ENCODE results near the gene ZNF83. TPM values are rescaled to one million over a fixed set of nuclear protein-coding genes. Genes with fewer than 3 reads are reported as not detected.
"Not testable (repeated sequence)": the region's sequence is repeated elsewhere in the genome, so short reads cannot be mapped to it uniquely, and the experiment has no call there.

The ZNF83 gene
- total RNA-seq, 2 experiments from 2014 or later = 23.8 to 27.5 TPM

GRCh38 chr19:52601025-52601973 lies 36.9 kb downstream of the ZNF83 start:
- peak; percentile 97 for DNase-seq
- peak overlapping the region; percentile 86 for H3K4me3 Mint-ChIP-seq
- peak; percentile 98 for ATAC-seq
- intact Hi-C loops (cut with DNase I, micrococcal nuclease) = loop anchor here (1.0 to 5.0 kb wide), 10 partner anchors 31 to 354 kb away; partner anchors contain the start of genes ZNF701 (in 2 of the 2), ZNF808 (in 2 of the 2), ZNF83 (in 2 of the 2) and ZNF528 (in 1 of the 2)
- H3K27ac Mint-ChIP-seq = peak overlapping the region; percentile 83
- peaks cover 36% of the 10 kb centered on the region for H3K9me3 Mint-ChIP-seq (ENCODE audit: low read depth)
- H3K4me1 Mint-ChIP-seq = peaks cover 26% of the 10 kb centered on the region
- H3K27me3 Mint-ChIP-seq = no peaks in the 10 kb centered on the region
- ChIA-PET CTCF (no interaction called here), POLR2A (no interaction called here)
- H3K36me3 Mint-ChIP-seq (ENCODE audit: low read depth) = peaks cover 60% of the 10 kb centered on the region

- H3K4me1 Mint-ChIP-seq = peaks cover 24% of the 10 kb centered on the region
- no peak overlapping the region for H3K27ac Mint-ChIP-seq
- ATAC-seq (peak; percentile 39), DNase-seq (peak; percentile 41)
- ChIA-PET CTCF (no interaction called here), POLR2A (no interaction called here)
- H3K9me3 Mint-ChIP-seq (ENCODE audit: low read depth) = peaks cover 38% of the 10 kb centered on the region
- peak overlapping the region; percentile 86 for H3K4me3 Mint-ChIP-seq
- no peaks in the 10 kb centered on the region for H3K27me3 Mint-ChIP-seq
- intact Hi-C loops (cut with DNase I, micrococcal nuclease) = loop anchor here (1.0 to 5.0 kb wide), 10 partner anchors 30 to 353 kb away; partner anchors contain the start of genes ZNF701 (in 2 of the 2), ZNF808 (in 2 of the 2), ZNF83 (in 2 of the 2) and ZNF528 (in 1 of the 2)
- H3K36me3 Mint-ChIP-seq (ENCODE audit: low read depth) = peaks cover 61% of the 10 kb centered on the region
Measured at GRCh38 chr19:52600639-52601024, 37.5 kb downstream of the ZNF83 start.

GRCh38 chr19:52599241-52599640 lies 38.9 kb downstream of the ZNF83 start:
- ChIA-PET POLR2A (interaction anchor here (0.7 kb wide), 1 partner anchor 139 kb away, joined by 3 read pairs; no protein-coding TSS in a partner anchor), CTCF (interaction anchor here (0.9 kb wide), 1 partner anchor 301 kb away, joined by 3 read pairs; no protein-coding TSS in a partner anchor)
- DNase-seq (no peak), ATAC-seq (no peak)
- intact Hi-C loops (cut with DNase I, micrococcal nuclease) = no loop called here
- no peaks in the 10 kb centered on the region for H3K27me3 Mint-ChIP-seq
- H3K4me3 Mint-ChIP-seq = no peak overlapping the region
- H3K27ac Mint-ChIP-seq = no peak overlapping the region
- peaks cover 65% of the 10 kb centered on the region for H3K36me3 Mint-ChIP-seq (ENCODE audit: low read depth)
- H3K9me3 Mint-ChIP-seq (ENCODE audit: low read depth) = peaks cover 38% of the 10 kb centered on the region
- peaks cover 20% of the 10 kb centered on the region for H3K4me1 Mint-ChIP-seq

GRCh38 chr19:52593441-52593840 lies 44.7 kb downstream of the ZNF83 start:
- H3K4me1 Mint-ChIP-seq; H3K27me3 Mint-ChIP-seq; H3K27ac Mint-ChIP-seq; ATAC-seq; intact Hi-C loops (cut with DNase I, micrococcal nuclease); POLR2A ChIA-PET; CTCF ChIA-PET; H3K4me3 Mint-ChIP-seq; DNase-seq: not testable (repeated sequence)
- Mint-ChIP-seq H3K9me3 (ENCODE audit: low read depth) (peaks cover 31% of the 10 kb centered on the region), H3K36me3 (ENCODE audit: low read depth) (peaks cover 77% of the 10 kb centered on the region)

- Mint-ChIP-seq H3K27me3 (no peaks in the 10 kb centered on the region), H3K27ac (no peak overlapping the region), H3K4me1 (no peaks in the 10 kb centered on the region), H3K36me3 (ENCODE audit: low read depth) (peaks cover 80% of the 10 kb centered on the region), H3K9me3 (ENCODE audit: low read depth) (peaks cover 31% of the 10 kb centered on the region), H3K4me3 (no peak overlapping the region)
- ChIA-PET POLR2A (no interaction called here), CTCF (no interaction called here)
- DNase-seq (peak; percentile 20), ATAC-seq (no peak)
- intact Hi-C loops (cut with DNase I, micrococcal nuclease) = no loop called here
Measured at GRCh38 chr19:52592301-52592700, 45.9 kb downstream of the ZNF83 start.

- no peak for ATAC-seq
- Mint-ChIP-seq H3K4me3 (no peak overlapping the region), H3K27ac (no peak overlapping the region), H3K36me3 (ENCODE audit: low read depth) (peaks cover 76% of the 10 kb centered on the region), H3K4me1 (no peaks in the 10 kb centered on the region), H3K9me3 (ENCODE audit: low read depth) (peaks cover 21% of the 10 kb centered on the region), H3K27me3 (no peaks in the 10 kb centered on the region)
- intact Hi-C loops (cut with DNase I, micrococcal nuclease) = no loop called here
- CTCF ChIA-PET = no interaction called here
- POLR2A ChIA-PET = no interaction called here
- peak; percentile 19 for DNase-seq
Measured at GRCh38 chr19:52590728-52591127, 47.4 kb downstream of the ZNF83 start.

- no peak overlapping the region for H3K27ac Mint-ChIP-seq
- ChIA-PET CTCF (no interaction called here), POLR2A (no interaction called here)
- no peak overlapping the region for H3K4me3 Mint-ChIP-seq
- DNase-seq = no peak
- no peaks in the 10 kb centered on the region for H3K27me3 Mint-ChIP-seq
- H3K9me3 Mint-ChIP-seq (ENCODE audit: low read depth) = peaks cover 38% of the 10 kb centered on the region
- H3K4me1 Mint-ChIP-seq = no peaks in the 10 kb centered on the region
- H3K36me3 Mint-ChIP-seq (ENCODE audit: low read depth) = peaks cover 81% of the 10 kb centered on the region
- intact Hi-C loops (cut with DNase I, micrococcal nuclease) = no loop called here
- no peak for ATAC-seq
Measured at GRCh38 chr19:52585604-52586003, 52.6 kb downstream of the ZNF83 start.

GRCh38 chr19:52584736-52585440 lies 53.3 kb downstream of the ZNF83 start:
- DNase-seq (no peak), ATAC-seq (no peak)
- Mint-ChIP-seq H3K4me3 (no peak overlapping the region), H3K36me3 (ENCODE audit: low read depth) (peaks cover 79% of the 10 kb centered on the region), H3K4me1 (no peaks in the 10 kb centered on the region), H3K9me3 (ENCODE audit: low read depth) (peaks cover 35% of the 10 kb centered on the region), H3K27me3 (no peaks in the 10 kb centered on the region), H3K27ac (no peak overlapping the region)
- intact Hi-C loops (cut with DNase I, micrococcal nuclease) = no loop called here
- ChIA-PET CTCF (no interaction called here), POLR2A (no interaction called here)

GRCh38 chr19:52570000-52570861 lies 67.9 kb downstream of the ZNF83 start, which contains the start of gene ZNF701:
Gene ZNF701, plus strand, starts transcription at chr19:52570287. Its CDS starts 3,861 bp downstream, at chr19:52574148.
- Mint-ChIP-seq H3K9me3 (ENCODE audit: low read depth) (peaks cover 30% of the 10 kb centered on the region), H3K27me3 (no peaks in the 10 kb centered on the region), H3K4me1 (peaks cover 27% of the 10 kb centered on the region), H3K4me3 (peak within 1 kb of the TSS; percentile 88), H3K27ac (peak within 1 kb of the TSS; percentile 96), H3K36me3 (ENCODE audit: low read depth) (peaks cover 66% of the 10 kb centered on the region)
- intact Hi-C loops (cut with DNase I, micrococcal nuclease) = loop anchor here (1.0 kb wide), 10 partner anchors 31 to 589 kb away; partner anchors contain the start of genes ZNF347 (in 1 of the 2), ZNF528 (in 1 of the 2), ZNF611 (in 1 of the 2) and ZNF808 (in 1 of the 2)
- peak; percentile 99 for ATAC-seq
- POLR2A ChIA-PET = no interaction called here
- CTCF ChIA-PET = no interaction called here
- DNase-seq = peak; percentile 98

GRCh38 chr19:52569638-52569999 lies 68.5 kb downstream of the ZNF83 start:
- DNase-seq; CTCF ChIA-PET; POLR2A ChIA-PET; intact Hi-C loops (cut with DNase I, micrococcal nuclease); H3K27me3 Mint-ChIP-seq: not testable (repeated sequence)
- Mint-ChIP-seq H3K9me3 (ENCODE audit: low read depth) (peaks cover 32% of the 10 kb centered on the region), H3K36me3 (ENCODE audit: low read depth) (peaks cover 62% of the 10 kb centered on the region), H3K4me3 (peak overlapping the region; percentile 88), H3K27ac (peak overlapping the region; percentile 96), H3K4me1 (peaks cover 27% of the 10 kb centered on the region)
- peak; percentile 1 for ATAC-seq

GRCh38 chr19:52567921-52568320 lies 70.2 kb downstream of the ZNF83 start:
- peaks cover 60% of the 10 kb centered on the region for H3K36me3 Mint-ChIP-seq (ENCODE audit: low read depth)
- H3K4me1 Mint-ChIP-seq = peaks cover 27% of the 10 kb centered on the region
- peaks cover 32% of the 10 kb centered on the region for H3K9me3 Mint-ChIP-seq (ENCODE audit: low read depth)
- no peaks in the 10 kb centered on the region for H3K27me3 Mint-ChIP-seq
- POLR2A ChIA-PET = no interaction called here
- ATAC-seq (no peak), DNase-seq (no peak)
- intact Hi-C loops (cut with DNase I, micrococcal nuclease) = no loop called here
- H3K4me3 Mint-ChIP-seq = no peak overlapping the region
- H3K27ac Mint-ChIP-seq = no peak overlapping the region
- CTCF ChIA-PET = no interaction called here
